Spleen (tissue), 7 donors: ENCODE measurements around the gene BMPER.

ENCODE experiments used
- CTCF ChIP-seq, 11 experiments: fragments of 200-600 bp in 7 of 11; fragments of 450-650 bp in 4 of 11; sonication (generic) in 4 of 11; IDR thresholded peaks in 8 of 11; conservative IDR thresholded peaks in 3 of 11; 1 replicate in 7 of 11; 2 replicates in 4 of 11; pipeline versions ENCODE4 v1.4.0 to v1.8.0; 2016 to 2021; ENCODE audit warnings: antibody characterized with exemption in 11 of 11, inconsistent platforms in 4 of 11, mild to moderate bottlenecking in 1 of 11
- POLR2A ChIP-seq, 3 donors: fragments of 450-650 bp; IDR thresholded peaks; one replicate each; pipeline ENCODE4 v1.5.1; 2017; ENCODE audit warnings: antibody characterized with exemption in 3 of 3, mild to moderate bottlenecking in 1 of 3
- POLR2AphosphoS5 ChIP-seq, 3 donors: sonication (generic); formaldehyde crosslinking; IDR thresholded peaks; one replicate each; pipeline ENCODE4 v1.5.1; 2017; ENCODE audit warnings: antibody characterized with exemption in 3 of 3
- donor health status: DM: no; HTN: no; CAD: no; lungs with moderate emphysema.
- donor health status: DM: no; HTN: no; CAD: no.
- donor health status: DM: no; HTN: no; CAD: no.

- TF ChIP-seq CTCF (IDR thresholded peaks at IDR 0.05 in 8 of 11, conservative IDR thresholded peaks at IDR 0.05 in 3 of 11) (no peak), POLR2A (IDR thresholded peaks at IDR 0.05) (no peak), POLR2AphosphoS5 (IDR thresholded peaks at IDR 0.05) (no peak)
These were observed 248.4 kb downstream of the BMPER start for GRCh38 chr7:34153656-34154270.
